A673 (cell line): ENCODE data around the gene MYO5B. TPM values are rescaled to one million over a fixed set of nuclear protein-coding genes. Genes with fewer than 3 reads are reported as not detected.
"Not testable (repeated sequence)": the region's sequence is repeated elsewhere in the genome, so short reads cannot be mapped to it uniquely, and the experiment has no call there.

ENCODE experiments used
- BruUV-seq: library from RNA; stranded (reverse); fragments of 400-500 nt; replicated peaks from 2 replicates; lab custom pipeline; 2021; lab: Mats Ljungman, UMichigan
- CTCF ChIA-PET: fragments of 300-600 bp; sonication (Branson Sonifier 250); formaldehyde crosslinking; loops from one replicate; lab custom pipeline; 2022; ENCODE audit warnings: antibody characterized with exemption; lab: Charles Lee
- POLR2A ChIA-PET: fragments of 300-600 bp; sonication (Branson Sonifier 250); formaldehyde crosslinking; loops from one replicate; lab custom pipeline; 2022; ENCODE audit warnings: antibody characterized with exemption; ENCODE audit not compliant: low non-redundant PET; lab: Charles Lee
- DNase-seq: peaks from one replicate; pipeline ENCODE4 v3.0.0-alpha.2; 2015; ENCODE audit warnings: low spot score
- H3K27ac ChIP-seq: fragments of 200-600 bp; sonication (generic); 2 replicates; pipeline ENCODE4 v1.5.1; 2016; ENCODE audit warnings: mixed run types, low read depth, mild to moderate bottlenecking, mixed read lengths, antibody characterized with exemption, low read length; ENCODE audit not compliant: poor library complexity, severe bottlenecking
- H3K27me3 ChIP-seq: fragments of 200-600 bp; sonication (generic); replicated peaks from 2 replicates; pipeline ENCODE4 v1.6.1; 2017; ENCODE audit warnings: mixed run types, low read depth, mild to moderate bottlenecking, mixed read lengths, antibody characterized with exemption, low read length; ENCODE audit not compliant: insufficient read depth, poor library complexity
- H3K36me3 ChIP-seq: fragments of 200-600 bp; sonication (generic); 2 replicates; pipeline ENCODE4 v1.6.1; 2016; ENCODE audit warnings: mixed run types, mild to moderate bottlenecking, mixed read lengths, antibody characterized with exemption, low read length; ENCODE audit not compliant: insufficient read depth, poor library complexity, severe bottlenecking
- H3K4me1 ChIP-seq: fragments of 200-600 bp; sonication (generic); 2 replicates; pipeline ENCODE4 v1.6.1; 2017; ENCODE audit warnings: mixed run types, mild to moderate bottlenecking, mixed read lengths, antibody characterized with exemption, low read length; ENCODE audit not compliant: insufficient read depth, poor library complexity, severe bottlenecking
- H3K4me3 ChIP-seq: fragments of 200-600 bp; sonication (generic); 2 replicates; pipeline ENCODE4 v1.5.1; 2016; ENCODE audit warnings: low read depth, mixed run types, mild to moderate bottlenecking, mixed read lengths, low read length; ENCODE audit not compliant: poor library complexity, severe bottlenecking
- H3K9me3 ChIP-seq: fragments of 200-600 bp; sonication (generic); 2 replicates; pipeline ENCODE4 v1.6.1; 2016; ENCODE audit warnings: mixed run types, low read depth, mild to moderate bottlenecking, mixed read lengths, antibody characterized with exemption, low read length; ENCODE audit not compliant: poor library complexity, severe bottlenecking
- EZH2 ChIP-seq: fragments of 200-600 bp; sonication (generic); IDR thresholded peaks from 2 replicates; pipeline ENCODE4 v1.6.1; 2017; ENCODE audit warnings: borderline replicate concordance, low read depth, mild to moderate bottlenecking, mixed read lengths, antibody characterized with exemption, low read length; ENCODE audit not compliant: poor library complexity, severe bottlenecking
- intact Hi-C: fragments of 100-400 bp; cut with micrococcal nuclease; formaldehyde crosslinking; loops from one replicate; pipeline ENCODE4 v1.10.0; 2022; ENCODE audit not compliant: unreplicated experiment
- total RNA-seq: library from RNA; stranded (reverse); gene quantifications from 2 replicates; pipeline ENCODE4 v1.2.3, GENCODE V29; 2021
- TF ChIP-seq, protein P1 (sequence below): fragments of 300-800, 200-600 bp; sonication (generic); conservative IDR thresholded peaks from 2 replicates; pipeline ENCODE4 v1.5.1; 2017; ENCODE audit warnings: low read depth, mild to moderate bottlenecking, antibody characterized with exemption, low read length, moderate library complexity, mixed read lengths

MYO5B gene
- total RNA-seq, 1 experiment from 2014 or later, result 0.30 TPM

DNA sequence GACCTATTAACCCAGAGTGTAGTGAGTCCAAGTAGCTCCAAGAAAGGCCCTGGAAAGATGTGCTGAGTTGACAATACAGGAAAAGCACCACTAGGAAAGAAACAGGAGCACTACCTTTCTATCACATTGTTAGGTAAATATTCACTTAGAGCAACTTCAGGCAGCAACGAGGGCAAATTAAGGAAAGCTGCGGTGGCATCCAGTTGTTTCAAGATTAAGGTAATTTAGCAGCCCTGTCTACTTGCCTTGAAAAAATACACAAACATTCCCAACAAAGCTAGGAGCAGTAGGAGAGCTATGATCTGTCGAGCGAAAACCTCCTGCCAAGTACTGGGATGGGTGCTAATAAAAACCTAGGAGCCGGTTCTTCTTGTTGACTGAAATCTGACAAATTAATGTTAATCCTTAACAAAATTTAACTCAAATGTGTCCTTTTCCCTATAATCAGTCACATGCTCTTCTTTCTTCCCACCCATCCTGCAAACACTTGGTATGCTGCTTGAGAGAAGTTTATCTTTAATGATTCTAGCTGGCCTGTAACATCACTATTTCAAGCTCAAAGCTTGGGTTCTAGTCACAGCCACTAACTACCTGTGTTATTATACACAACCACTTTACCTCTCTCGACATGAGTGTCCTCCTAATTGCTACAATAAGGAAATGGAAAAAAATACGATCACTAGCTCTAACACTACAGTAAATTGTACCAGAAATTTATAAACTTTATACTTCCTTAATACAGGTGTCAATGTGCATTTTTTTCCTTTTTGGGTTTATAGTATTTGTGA lies 383.6 kb downstream of the MYO5B start:
- DNase-seq, result no peak
- intact Hi-C loops, result no loop called here
- H3K4me1 ChIP-seq, result peaks cover 4% of the 10 kb centered on the region
- no peak overlapping the region for H3K27ac ChIP-seq
- ChIA-PET POLR2A (no interaction called here), CTCF (interaction anchor here (1.0 kb wide), 1 partner anchor 47 kb away, joined by 5 read pairs; no protein-coding TSS in a partner anchor)
- no peak for TF ChIP-seq EZH2
- TF ChIP-seq, protein P1, sequence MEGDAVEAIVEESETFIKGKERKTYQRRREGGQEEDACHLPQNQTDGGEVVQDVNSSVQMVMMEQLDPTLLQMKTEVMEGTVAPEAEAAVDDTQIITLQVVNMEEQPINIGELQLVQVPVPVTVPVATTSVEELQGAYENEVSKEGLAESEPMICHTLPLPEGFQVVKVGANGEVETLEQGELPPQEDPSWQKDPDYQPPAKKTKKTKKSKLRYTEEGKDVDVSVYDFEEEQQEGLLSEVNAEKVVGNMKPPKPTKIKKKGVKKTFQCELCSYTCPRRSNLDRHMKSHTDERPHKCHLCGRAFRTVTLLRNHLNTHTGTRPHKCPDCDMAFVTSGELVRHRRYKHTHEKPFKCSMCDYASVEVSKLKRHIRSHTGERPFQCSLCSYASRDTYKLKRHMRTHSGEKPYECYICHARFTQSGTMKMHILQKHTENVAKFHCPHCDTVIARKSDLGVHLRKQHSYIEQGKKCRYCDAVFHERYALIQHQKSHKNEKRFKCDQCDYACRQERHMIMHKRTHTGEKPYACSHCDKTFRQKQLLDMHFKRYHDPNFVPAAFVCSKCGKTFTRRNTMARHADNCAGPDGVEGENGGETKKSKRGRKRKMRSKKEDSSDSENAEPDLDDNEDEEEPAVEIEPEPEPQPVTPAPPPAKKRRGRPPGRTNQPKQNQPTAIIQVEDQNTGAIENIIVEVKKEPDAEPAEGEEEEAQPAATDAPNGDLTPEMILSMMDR, result no peak
- no peaks in the 10 kb centered on the region for H3K27me3 ChIP-seq
- H3K36me3 ChIP-seq, result no peaks in the 10 kb centered on the region
- H3K4me3 ChIP-seq, result no peak overlapping the region
- BruUV-seq, result no TSS peak
- H3K9me3 ChIP-seq, result peaks cover 11% of the 10 kb centered on the region

DNA sequence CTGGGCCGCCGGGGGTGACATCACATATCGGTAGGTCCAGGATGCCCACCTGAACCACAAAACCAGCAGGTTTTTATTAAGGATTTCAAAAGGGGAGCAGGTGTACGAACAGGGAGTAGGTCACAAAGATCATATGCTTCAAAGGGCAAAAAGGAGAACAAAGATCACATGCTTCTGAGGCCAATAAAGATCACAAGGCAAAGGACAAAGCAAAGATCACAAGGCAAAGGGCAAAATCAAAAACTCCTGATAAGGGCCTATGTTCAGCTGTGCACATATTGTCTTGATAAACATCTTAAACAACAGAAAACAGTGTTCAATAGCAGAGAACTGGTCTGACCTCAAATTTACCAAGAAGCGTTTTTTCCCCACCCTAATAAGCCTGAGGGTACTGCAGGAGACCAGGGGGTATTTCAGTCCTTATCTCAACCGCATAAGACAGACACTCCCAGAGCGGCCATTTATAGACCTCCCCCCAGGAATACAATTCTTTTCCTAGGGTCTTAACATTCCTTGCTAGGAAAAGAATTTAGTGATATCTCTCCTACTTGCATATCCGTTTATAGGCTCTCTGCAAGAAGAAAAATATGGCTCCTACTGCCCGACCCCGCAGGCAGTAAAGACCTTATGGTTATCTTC lies 386.3 kb downstream of the MYO5B start:
- H3K27me3 ChIP-seq, BruUV-seq, intact Hi-C loops, H3K4me1 ChIP-seq, H3K4me3 ChIP-seq, DNase-seq, POLR2A ChIA-PET, H3K27ac ChIP-seq, H3K36me3 ChIP-seq, CTCF ChIA-PET: not testable (repeated sequence)
- H3K9me3 ChIP-seq, result peaks cover 11% of the 10 kb centered on the region

DNA sequence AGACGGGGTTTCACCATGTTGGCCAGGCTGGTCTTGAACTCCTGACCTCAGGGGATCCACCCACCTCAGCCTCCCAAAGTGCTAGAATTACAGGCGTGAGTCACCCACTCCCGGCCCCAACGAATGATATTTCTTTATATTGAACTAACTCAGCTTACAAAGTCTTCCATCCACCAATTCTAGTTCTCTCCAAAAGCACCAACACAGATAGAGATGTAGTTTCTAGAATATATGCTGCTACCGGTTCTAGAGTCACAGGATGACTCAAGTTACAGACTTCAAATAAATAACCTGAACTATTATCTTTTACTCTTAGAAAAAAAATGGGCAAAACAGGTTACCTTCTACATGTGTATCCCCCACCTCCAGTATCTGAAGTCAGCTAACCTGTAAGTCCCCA lies 390.9 kb downstream of the MYO5B start:
- H3K36me3 ChIP-seq, result no peaks in the 10 kb centered on the region
- H3K27me3 ChIP-seq, result no peaks in the 10 kb centered on the region
- no peaks in the 10 kb centered on the region for H3K4me1 ChIP-seq
- peaks cover 3% of the 10 kb centered on the region for H3K9me3 ChIP-seq
- ChIA-PET CTCF (no interaction called here), POLR2A (no interaction called here)
- DNase-seq, result no peak
- BruUV-seq, result no TSS peak
- H3K4me3 ChIP-seq, result no peak overlapping the region
- intact Hi-C loops, result no loop called here
- H3K27ac ChIP-seq, result no peak overlapping the region
- TF ChIP-seq EZH2, result no peak
- TF ChIP-seq, protein P1, result no peak
